H1 (cell line): ENCODE data around the gene DNAI1. TPM values are rescaled to one million over a fixed set of nuclear protein-coding genes. Genes with fewer than 3 reads are reported as not detected.

ENCODE experiments used
- CTCF ChIA-PET: fragments of 300-600 bp; sonication (Branson Sonifier 250); formaldehyde crosslinking; loops from one replicate; lab custom pipeline; 2021; ENCODE audit not compliant: partially characterized antibody; lab: Charles Lee
- POLR2A ChIA-PET: fragments of 300-600 bp; sonication (Branson Sonifier 250); formaldehyde crosslinking; loops from one replicate; lab custom pipeline; 2021; ENCODE audit warnings: inconsistent platforms; ENCODE audit not compliant: partially characterized antibody; lab: Charles Lee
- DNase-seq, 2 experiments: peaks; one replicate each; pipeline versions ENCODE4 v3.0.0 to v3.0.0-alpha.2; 2010 to 2022; ENCODE audit warnings: low spot score in 2 of 2, low read depth in 1 of 2, mixed read lengths in 1 of 2
- FAIRE-seq: peaks from 2 replicates; lab custom pipeline; 2011; peaks lifted over from hg19 to GRCh38; lab: Jason Lieb, UNC
- H2AFZ ChIP-seq: 2 replicates; pipeline ENCODE4 v1.8.1; 2012; ENCODE audit warnings: low read length, inconsistent platforms
- H2AK5ac ChIP-seq: 2 replicates; pipeline ENCODE4 v1.6.1; 2013; ENCODE audit warnings: low read depth, low read length
- H2BK120ac ChIP-seq: replicated peaks from 2 replicates; pipeline ENCODE3; 2013; ENCODE audit warnings: low read depth, low read length, inconsistent platforms
- H2BK12ac ChIP-seq: 2 replicates; pipeline ENCODE4 v1.6.1; 2013; ENCODE audit warnings: low read depth, low read length
- H2BK15ac ChIP-seq: 2 replicates; pipeline ENCODE4 v1.6.1; 2013; ENCODE audit warnings: low read length
- H2BK20ac ChIP-seq: 2 replicates; pipeline ENCODE4 v1.6.1; 2013; ENCODE audit warnings: low read length
- H2BK5ac ChIP-seq: 2 replicates; pipeline ENCODE4 v1.6.1; 2013; ENCODE audit warnings: low read depth, low read length
- H3K14ac ChIP-seq: 2 replicates; pipeline ENCODE4 v1.6.1; 2013; ENCODE audit warnings: inconsistent platforms; ENCODE audit not compliant: insufficient read length
- H3K18ac ChIP-seq: 2 replicates; pipeline ENCODE4 v1.6.1; 2013; ENCODE audit warnings: low read length; ENCODE audit errors: extremely low read depth
- H3K23ac ChIP-seq: 2 replicates; pipeline ENCODE4 v1.6.1; 2013; ENCODE audit warnings: inconsistent platforms; ENCODE audit not compliant: insufficient read length
- H3K23me2 ChIP-seq: 2 replicates; pipeline ENCODE4 v1.6.1; 2013; ENCODE audit warnings: low read depth, low read length
- H3K27ac ChIP-seq: 2 replicates; pipeline ENCODE4 v1.6.1; 2011; ENCODE audit warnings: low read depth, low read length, inconsistent platforms
- H3K27me3 ChIP-seq, 4 experiments: replicated peaks in 1 of 4; 1 replicate in 1 of 4; 2 replicates in 3 of 4; pipeline versions ENCODE4 v1.6.1 to v1.8.1; 2011 to 2013; ENCODE audit warnings: low read length in 3 of 4, mild to moderate bottlenecking in 3 of 4, inconsistent platforms in 2 of 4, mixed read lengths in 2 of 4, moderate library complexity in 1 of 4; ENCODE audit not compliant: control insufficient read depth in 3 of 4, insufficient read depth in 3 of 4; ENCODE audit errors: extremely low read depth in 1 of 4
- H3K36me3 ChIP-seq, 4 experiments: 2 replicates each; pipeline versions ENCODE4 v1.6.1 to v1.8.1; 2011 to 2013; ENCODE audit warnings: mild to moderate bottlenecking in 4 of 4, low read length in 3 of 4, moderate library complexity in 2 of 4, control low read depth in 1 of 4, inconsistent platforms in 1 of 4; ENCODE audit not compliant: insufficient read depth in 4 of 4, control insufficient read depth in 2 of 4
- H3K4ac ChIP-seq: replicated peaks from 2 replicates; pipeline ENCODE3; 2013; ENCODE audit warnings: low read length, low read depth, mixed read lengths, inconsistent platforms; ENCODE audit not compliant: insufficient read length
- H3K4me1 ChIP-seq, 4 experiments: replicated peaks in 1 of 4; 1 replicate in 1 of 4; 2 replicates in 3 of 4; pipeline versions ENCODE4 v1.6.1 to v1.8.1; 2011 to 2013; ENCODE audit warnings: low read length in 3 of 4, inconsistent platforms in 2 of 4, mixed read lengths in 1 of 4; ENCODE audit not compliant: insufficient read depth in 4 of 4, control insufficient read depth in 3 of 4
- H3K4me2 ChIP-seq, 2 experiments: 2 replicates each; pipeline versions ENCODE4 v1.6.1 to v1.8.1; 2011 to 2013; ENCODE audit warnings: low read depth in 2 of 2, low read length in 2 of 2, control low read depth in 1 of 2, inconsistent platforms in 1 of 2, mild to moderate bottlenecking in 1 of 2; ENCODE audit not compliant: insufficient read depth in 1 of 2
- H3K4me3 ChIP-seq, 4 experiments: fragments of 200-600, 300-600 bp in 1 of 4; sonication (generic), shearing (Covaris generic), sonication (Bioruptor Twin) in 1 of 4; 2 replicates each; pipeline versions ENCODE4 v1.5.1 to v1.8.1; 2011 to 2016; ENCODE audit warnings: low read length in 4 of 4, low read depth in 3 of 4, control low read depth in 2 of 4, inconsistent platforms in 2 of 4, mild to moderate bottlenecking in 2 of 4, mixed read lengths in 1 of 4, moderate library complexity in 1 of 4; ENCODE audit not compliant: insufficient read depth in 2 of 4; ENCODE audit errors: extremely low read depth in 1 of 4
- H3K56ac ChIP-seq: replicated peaks from 2 replicates; pipeline ENCODE3; 2013; ENCODE audit warnings: low read depth, mild to moderate bottlenecking, mixed read lengths, low read length, inconsistent platforms; ENCODE audit not compliant: insufficient read length
- H3K79me1 ChIP-seq: 2 replicates; pipeline ENCODE4 v1.6.1; 2013; ENCODE audit warnings: low read depth, low read length, control low read depth
- H3K79me2 ChIP-seq, 2 experiments: 2 replicates each; pipeline versions ENCODE4 v1.6.1 to v1.8.1; 2012 to 2013; ENCODE audit warnings: low read length in 2 of 2, mild to moderate bottlenecking in 2 of 2, inconsistent platforms in 1 of 2; ENCODE audit not compliant: insufficient read depth in 2 of 2, control insufficient read depth in 1 of 2
- H3K9ac ChIP-seq, 4 experiments: replicated peaks in 1 of 4; 1 replicate in 1 of 4; 2 replicates in 3 of 4; pipeline versions ENCODE4 v1.6.1 to v1.8.1; 2011 to 2013; ENCODE audit warnings: low read depth in 3 of 4, low read length in 3 of 4, control low read depth in 2 of 4, mild to moderate bottlenecking in 2 of 4, moderate library complexity in 2 of 4, inconsistent platforms in 1 of 4; ENCODE audit errors: extremely low read depth in 1 of 4
- H3K9me3 ChIP-seq, 2 experiments: 2 replicates each; pipeline versions ENCODE4 v1.6.1 to v1.8.1; 2012 to 2013; ENCODE audit warnings: mild to moderate bottlenecking in 2 of 2, moderate library complexity in 2 of 2, control low read depth in 1 of 2, inconsistent platforms in 1 of 2, low read depth in 1 of 2, low read length in 1 of 2, mixed read lengths in 1 of 2; ENCODE audit not compliant: insufficient read depth in 2 of 2
- H4K20me1 ChIP-seq, 2 experiments: replicated peaks in 1 of 2; 2 replicates each; pipeline versions ENCODE3 to v1.8.1; 2011 to 2013; ENCODE audit warnings: inconsistent platforms in 2 of 2, low read length in 2 of 2, mild to moderate bottlenecking in 1 of 2; ENCODE audit not compliant: insufficient read depth in 2 of 2, control insufficient read depth in 1 of 2
- H4K5ac ChIP-seq: 2 replicates; pipeline ENCODE4 v1.6.1; 2013; ENCODE audit warnings: low read length, low read depth, mixed read lengths, inconsistent platforms; ENCODE audit not compliant: insufficient read length
- H4K8ac ChIP-seq: 2 replicates; pipeline ENCODE4 v1.8.0; 2013; ENCODE audit warnings: mild to moderate bottlenecking, moderate library complexity, low read length, inconsistent platforms; ENCODE audit not compliant: insufficient read depth; ENCODE audit errors: extremely low read depth
- H4K91ac ChIP-seq: replicated peaks from 2 replicates; pipeline ENCODE3; 2013; ENCODE audit warnings: low read length, mixed read lengths, inconsistent platforms; ENCODE audit not compliant: insufficient read length
- ATF3 ChIP-seq: IDR thresholded peaks from 2 replicates; pipeline ENCODE4 v1.6.1; 2011; ENCODE audit warnings: low read depth, mild to moderate bottlenecking, low read length; ENCODE audit not compliant: insufficient read depth
- EGR1 ChIP-seq: IDR thresholded peaks from 2 replicates; pipeline ENCODE4 v1.6.1; 2011; ENCODE audit warnings: low read depth, low read length, borderline replicate concordance
- HDAC2 ChIP-seq, 2 experiments: fragments of 300-600 bp in 1 of 2; sonication (generic) in 1 of 2; IDR thresholded peaks; 2 replicates each; pipeline ENCODE4 v1.6.1; 2011 to 2012; ENCODE audit warnings: low read depth in 2 of 2, low read length in 2 of 2, mild to moderate bottlenecking in 2 of 2, moderate library complexity in 2 of 2, borderline replicate concordance in 1 of 2, inconsistent platforms in 1 of 2
- KDM1A ChIP-seq: fragments of 200-600, 300-600 bp; sonication (generic); IDR thresholded peaks from 2 replicates; pipeline ENCODE4 v1.7.1; 2016; ENCODE audit warnings: mild to moderate bottlenecking, low read length, borderline replicate concordance
- NANOG ChIP-seq: IDR thresholded peaks from 2 replicates; pipeline ENCODE4 v1.6.1; 2011; ENCODE audit warnings: low read length, low read depth, mild to moderate bottlenecking, inconsistent platforms; ENCODE audit not compliant: insufficient read depth, poor library complexity, severe bottlenecking
- SP4 ChIP-seq: IDR thresholded peaks from 2 replicates; pipeline ENCODE4 v1.6.1; 2012; ENCODE audit warnings: low read length, inconsistent platforms
- SUZ12 ChIP-seq: fragments of 200-600 bp; sonication (generic); IDR thresholded peaks from 2 replicates; pipeline ENCODE4 v1.6.1; 2012; ENCODE audit warnings: mild to moderate bottlenecking, inconsistent platforms, low read length, moderate library complexity, mixed read lengths
- WGBS, 2 experiments: shearing (Covaris generic) in 1 of 2; methylation state at CpG; one replicate each; pipeline versions ENCODE4 v1.1.6 to v1.1.7; 2013 to 2015; ENCODE audit warnings: low lambda C conversion rate in 2 of 2, mixed read lengths in 2 of 2, inconsistent platforms in 1 of 2, low coverage in 1 of 2, missing lambda C conversion rate in 1 of 2; ENCODE audit not compliant: insufficient replicate concordance in 2 of 2, insufficient coverage in 1 of 2, insufficient read length in 1 of 2; ENCODE audit errors: extremely low coverage in 1 of 2, missing lambda C conversion rate in 1 of 2; 5-methylcytosine and 5-hydroxymethylcytosine counted together
- polyA plus RNA-seq, 7 experiments: library from polyadenylated mRNA; depleted of rRNA in 3 of 7; stranded (reverse) in 5 of 7; unstranded in 2 of 7; fragments of >200 nt in 5 of 7; fragments of 200-250 nt in 2 of 7; gene quantifications; 1 replicate in 5 of 7; 2 replicates in 1 of 7; 4 replicates in 1 of 7; pipeline versions ENCODE4 v1.2.1 to v1.2.3, GENCODE V29; 2011 to 2013; ENCODE audit warnings: missing spikeins in 2 of 7, mixed read lengths in 2 of 7
- total RNA-seq: library from RNA; stranded (reverse); fragmentation: NEBNext Ultra II Directional; extraction: Animal tissue kit (Norgen Biotek cat#: 25700); gene quantifications from 2 replicates; pipeline ENCODE4 v1.2.1, GENCODE V29; 2021

Gene DNAI1
- total and polyA plus RNA-seq, 2 of the 8 experiments (the other 6 are each of a cell fraction or from before 2014, with no cell fraction given) = 0.37 to 0.54 TPM

- ChIA-PET CTCF (interaction anchor here (3.8 kb wide), 1 partner anchor 21 kb away, joined by 23 read pairs; no protein-coding TSS in a partner anchor), POLR2A (no interaction called here)
- peak; percentile 7 for FAIRE-seq
- no peak overlapping the region for H2AK5ac ChIP-seq
- no peak overlapping the region for H3K23ac ChIP-seq
- 81% methylated on average over 2 of the region's 2 CpGs; no CpG with 5 or more reads in 1 of the 2 experiments for WGBS, 2 experiments
- H3K4me3 ChIP-seq = no peak overlapping the region
- H3K56ac ChIP-seq = no peak overlapping the region
- no peak overlapping the region for H2BK15ac ChIP-seq
- H4K5ac ChIP-seq = no peak overlapping the region
- H2BK12ac ChIP-seq = no peak overlapping the region
- H3K23me2 ChIP-seq = peaks cover 6% of the 10 kb centered on the region
- no peak overlapping the region for H3K9ac ChIP-seq
- no peak overlapping the region for H2BK20ac ChIP-seq
- no peak overlapping the region for H3K4me2 ChIP-seq
- H3K36me3 ChIP-seq = no peaks in the 10 kb centered on the region
- H4K20me1 ChIP-seq = no peaks in the 10 kb centered on the region
- peaks cover 1 to 14% (median 11%) of the 10 kb centered on the region in 4 experiments; a peak in 6 of 7 replicates for H3K27me3 ChIP-seq
- no peak overlapping the region for H4K91ac ChIP-seq
- no peak for DNase-seq
- H3K9me3 ChIP-seq = no peaks in the 10 kb centered on the region
- H2AFZ ChIP-seq = no peak overlapping the region
- H3K4me1 ChIP-seq = peaks cover 0 to 13% (median 8%) of the 10 kb centered on the region in 4 experiments; a peak in 6 of 7 replicates
- H3K4ac ChIP-seq = no peak overlapping the region
- no peak overlapping the region for H3K14ac ChIP-seq
- no peak overlapping the region for H3K27ac ChIP-seq
- H3K18ac ChIP-seq = no peak overlapping the region
- H4K8ac ChIP-seq = no peak overlapping the region
- no peak overlapping the region for H2BK5ac ChIP-seq
- H3K79me2 ChIP-seq = no peaks in the 10 kb centered on the region
- H2BK120ac ChIP-seq = no peak overlapping the region
- H3K79me1 ChIP-seq = no peaks in the 10 kb centered on the region
- TF ChIP-seq SP4 (no peak), ATF3 (no peak), KDM1A (no peak), NANOG (no peak), SUZ12 (no peak), HDAC2 (IDR thresholded peaks at IDR 0.05; ENCODE audit: borderline replicate concordance in 1 of 2, low read depth in 2 of 2, low read length in 2 of 2) (no peak), EGR1 (no peak)
Measured at GRCh38 chr9:34526026-34526425, 67.4 kb downstream of the DNAI1 start.
